Measurements from ENCODE around the gene PAX6. TPM values are rescaled to one million over a fixed set of nuclear protein-coding genes. Genes with fewer than 3 reads are reported as not detected.
"Not testable (repeated sequence)": the region's sequence is repeated elsewhere in the genome, so short reads cannot be mapped to it uniquely, and the experiment has no call there.

PAX6 gene
- total RNA-seq, 1 donor from 2014 or later: not detected

DNA sequence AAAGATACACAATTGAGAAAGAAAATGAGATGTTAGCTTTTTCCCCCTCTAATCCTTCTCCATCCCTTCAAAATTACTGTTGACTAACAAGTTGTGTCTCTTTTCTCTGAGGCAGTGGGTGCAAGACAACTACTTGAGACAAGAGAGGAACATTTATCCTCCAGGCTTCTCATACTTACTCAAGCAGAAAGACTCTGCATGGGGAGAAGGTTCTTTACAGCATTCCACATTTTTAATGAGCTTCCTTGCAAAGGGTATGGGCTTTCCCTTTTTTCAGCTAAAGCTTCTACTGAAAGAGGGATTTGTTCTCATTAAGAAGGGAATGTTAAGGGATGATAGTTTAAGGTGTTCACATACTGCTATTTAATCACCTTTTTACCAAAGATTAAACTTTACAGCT lies 47.8 kb downstream of the PAX6 start:
- H3K27ac Mint-ChIP-seq: no peak overlapping the region

DNA sequence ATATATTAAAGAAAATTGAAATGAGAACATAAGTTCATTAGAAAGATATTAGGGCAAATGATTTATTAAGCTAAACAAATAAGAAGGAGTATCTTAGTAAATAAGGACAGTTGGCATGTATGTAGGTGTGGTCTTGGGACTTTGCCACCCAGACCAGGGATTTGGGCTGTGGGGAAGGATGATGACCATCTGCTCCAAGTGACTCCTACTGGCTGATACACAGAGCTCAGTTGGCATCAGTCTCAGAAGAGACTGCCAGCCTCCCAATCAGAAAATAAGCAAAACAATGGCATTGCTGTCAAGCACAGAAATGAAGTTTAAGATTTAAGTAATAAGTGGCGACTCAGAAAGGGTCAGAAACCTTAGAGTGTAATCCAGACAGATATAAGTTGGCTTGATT lies 49.5 kb downstream of the PAX6 start:
- intact Hi-C loops (cut with micrococcal nuclease): no loop called here
- POLR2A ChIA-PET: no interaction called here
- Mint-ChIP-seq H3K36me3 (ENCODE audit: low read depth) (peaks cover 1% of the 10 kb centered on the region), H3K4me3 (no peak overlapping the region), H3K27ac (no peak overlapping the region), H3K27me3 (no peaks in the 10 kb centered on the region), H3K4me1 (no peaks in the 10 kb centered on the region), H3K9me3 (no peaks in the 10 kb centered on the region)
- CTCF ChIA-PET: no interaction called here
- no peak for DNase-seq
- TF ChIP-seq, protein P1, sequence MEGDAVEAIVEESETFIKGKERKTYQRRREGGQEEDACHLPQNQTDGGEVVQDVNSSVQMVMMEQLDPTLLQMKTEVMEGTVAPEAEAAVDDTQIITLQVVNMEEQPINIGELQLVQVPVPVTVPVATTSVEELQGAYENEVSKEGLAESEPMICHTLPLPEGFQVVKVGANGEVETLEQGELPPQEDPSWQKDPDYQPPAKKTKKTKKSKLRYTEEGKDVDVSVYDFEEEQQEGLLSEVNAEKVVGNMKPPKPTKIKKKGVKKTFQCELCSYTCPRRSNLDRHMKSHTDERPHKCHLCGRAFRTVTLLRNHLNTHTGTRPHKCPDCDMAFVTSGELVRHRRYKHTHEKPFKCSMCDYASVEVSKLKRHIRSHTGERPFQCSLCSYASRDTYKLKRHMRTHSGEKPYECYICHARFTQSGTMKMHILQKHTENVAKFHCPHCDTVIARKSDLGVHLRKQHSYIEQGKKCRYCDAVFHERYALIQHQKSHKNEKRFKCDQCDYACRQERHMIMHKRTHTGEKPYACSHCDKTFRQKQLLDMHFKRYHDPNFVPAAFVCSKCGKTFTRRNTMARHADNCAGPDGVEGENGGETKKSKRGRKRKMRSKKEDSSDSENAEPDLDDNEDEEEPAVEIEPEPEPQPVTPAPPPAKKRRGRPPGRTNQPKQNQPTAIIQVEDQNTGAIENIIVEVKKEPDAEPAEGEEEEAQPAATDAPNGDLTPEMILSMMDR (IDR thresholded peaks at IDR 0.05): no peak
- ATAC-seq (ENCODE audit: low read depth): no peak

More for the DNA sequence above, 47.8 kb downstream of the PAX6 start:
- H3K4me3 Mint-ChIP-seq: no peak overlapping the region
- no peaks in the 10 kb centered on the region for H3K4me1 Mint-ChIP-seq
- H3K36me3 Mint-ChIP-seq (ENCODE audit: low read depth): peaks cover 1% of the 10 kb centered on the region
- DNase-seq: no peak
- ChIA-PET POLR2A (no interaction called here), CTCF (no interaction called here)
- intact Hi-C loops (cut with micrococcal nuclease): no loop called here
- H3K27me3 Mint-ChIP-seq: no peaks in the 10 kb centered on the region
- TF ChIP-seq, protein P1 (IDR thresholded peaks at IDR 0.05): no peak
- ATAC-seq (ENCODE audit: low read depth): no peak
- no peaks in the 10 kb centered on the region for H3K9me3 Mint-ChIP-seq

DNA sequence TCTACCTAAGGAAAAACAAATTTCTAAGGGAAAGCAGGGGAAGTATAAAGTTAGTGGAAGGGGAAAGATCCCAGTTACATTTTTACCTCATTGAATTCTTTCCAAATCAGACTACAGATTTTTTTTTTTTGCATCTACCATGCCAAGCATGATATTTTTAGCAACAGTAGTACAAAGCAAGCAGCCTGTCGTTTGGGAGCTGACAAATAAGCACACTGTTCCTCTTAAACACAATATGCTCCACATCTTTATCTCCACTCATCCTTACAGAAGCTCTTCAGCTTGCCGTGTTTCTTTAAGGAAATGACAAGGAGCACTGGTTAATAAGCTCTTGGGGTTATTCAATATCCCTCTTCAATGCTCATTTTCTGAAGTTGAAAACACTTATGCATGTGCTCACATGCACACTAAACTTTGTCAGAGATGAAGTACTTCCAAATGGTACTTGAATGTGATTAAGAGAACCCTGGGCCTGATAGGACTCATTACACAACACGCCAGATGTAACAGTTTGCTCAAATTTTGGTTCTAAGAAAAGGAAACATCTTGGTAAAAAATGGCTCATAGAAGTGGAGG lies 53.8 kb downstream of the PAX6 start:
- ATAC-seq (ENCODE audit: low read depth): no peak
- ChIA-PET POLR2A (no interaction called here), CTCF (no interaction called here)
- no peak overlapping the region for H3K27ac Mint-ChIP-seq
- DNase-seq: no peak
- no peaks in the 10 kb centered on the region for H3K4me1 Mint-ChIP-seq
- no peak overlapping the region for H3K4me3 Mint-ChIP-seq
- TF ChIP-seq, protein P1 (IDR thresholded peaks at IDR 0.05): no peak
- H3K27me3 Mint-ChIP-seq: no peaks in the 10 kb centered on the region
- no peaks in the 10 kb centered on the region for H3K9me3 Mint-ChIP-seq
- intact Hi-C loops (cut with micrococcal nuclease): no loop called here
- peaks cover 3% of the 10 kb centered on the region for H3K36me3 Mint-ChIP-seq (ENCODE audit: low read depth)

DNA sequence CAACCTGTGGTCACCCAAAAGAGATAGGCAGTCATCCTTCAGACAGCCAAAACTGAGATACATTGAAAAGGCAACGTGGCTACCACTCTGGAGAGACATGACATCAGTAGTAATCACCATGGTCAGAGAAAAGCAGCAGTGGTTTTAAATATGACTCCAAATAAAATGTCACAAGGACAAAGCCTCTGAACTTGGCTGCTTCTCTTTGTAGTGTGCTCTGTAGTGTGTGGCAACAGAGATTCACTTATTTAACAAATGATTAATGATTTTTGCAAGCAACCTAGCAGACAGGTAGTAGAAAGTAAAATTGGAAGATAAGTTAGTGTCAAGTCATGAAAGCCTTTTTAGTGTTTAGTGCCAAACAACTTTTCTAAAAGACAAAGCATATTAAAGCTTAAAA lies 63.5 kb downstream of the PAX6 start:
- Mint-ChIP-seq H3K27me3 (no peaks in the 10 kb centered on the region), H3K27ac (no peak overlapping the region), H3K9me3 (peaks cover 4% of the 10 kb centered on the region), H3K36me3 (ENCODE audit: low read depth) (peaks cover 3% of the 10 kb centered on the region), H3K4me3 (no peak overlapping the region), H3K4me1 (no peaks in the 10 kb centered on the region)
- no peak for DNase-seq
- intact Hi-C loops (cut with micrococcal nuclease): no loop called here
- ChIA-PET POLR2A (no interaction called here), CTCF (no interaction called here)
- TF ChIP-seq, protein P1 (IDR thresholded peaks at IDR 0.05): no peak
- ATAC-seq (ENCODE audit: low read depth): no peak

DNA sequence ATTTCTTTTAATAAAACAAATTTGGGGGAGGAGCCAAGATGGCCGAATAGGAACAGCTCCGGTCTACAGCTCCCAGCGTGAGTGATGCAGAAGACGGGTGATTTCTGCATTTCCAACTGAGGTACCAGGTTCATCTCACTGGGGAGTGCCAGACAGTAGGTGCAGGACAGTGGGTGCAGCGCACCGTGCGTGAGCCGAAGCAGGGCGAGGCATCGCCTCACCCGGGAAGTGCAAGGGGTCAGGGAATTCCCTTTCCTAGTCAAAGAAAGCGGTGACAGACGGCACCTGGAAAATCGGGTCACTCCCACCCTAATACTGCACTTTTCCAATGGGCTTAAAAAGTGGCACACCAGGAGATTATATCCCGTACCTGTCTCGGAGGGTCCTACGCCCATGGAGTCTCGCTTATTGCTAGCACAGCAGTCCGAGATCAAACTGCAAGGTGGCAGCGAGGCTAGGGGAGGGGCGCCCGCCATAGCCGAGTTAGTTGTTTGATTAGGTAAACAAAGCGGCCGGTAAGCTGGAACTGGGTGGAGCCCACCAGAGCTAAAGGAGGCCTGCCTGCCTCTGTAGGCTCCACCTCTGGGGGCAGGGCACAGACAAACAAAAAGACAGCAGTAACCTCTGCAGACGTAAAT lies 70.3 kb downstream of the PAX6 start:
- H3K27ac Mint-ChIP-seq; H3K27me3 Mint-ChIP-seq; H3K4me1 Mint-ChIP-seq; ATAC-seq (ENCODE audit: low read depth); intact Hi-C loops (cut with micrococcal nuclease); CTCF ChIA-PET; H3K4me3 Mint-ChIP-seq; DNase-seq; POLR2A ChIA-PET: not testable (repeated sequence)
- peaks cover 13% of the 10 kb centered on the region for H3K9me3 Mint-ChIP-seq
- H3K36me3 Mint-ChIP-seq (ENCODE audit: low read depth): peaks cover 11% of the 10 kb centered on the region

DNA sequence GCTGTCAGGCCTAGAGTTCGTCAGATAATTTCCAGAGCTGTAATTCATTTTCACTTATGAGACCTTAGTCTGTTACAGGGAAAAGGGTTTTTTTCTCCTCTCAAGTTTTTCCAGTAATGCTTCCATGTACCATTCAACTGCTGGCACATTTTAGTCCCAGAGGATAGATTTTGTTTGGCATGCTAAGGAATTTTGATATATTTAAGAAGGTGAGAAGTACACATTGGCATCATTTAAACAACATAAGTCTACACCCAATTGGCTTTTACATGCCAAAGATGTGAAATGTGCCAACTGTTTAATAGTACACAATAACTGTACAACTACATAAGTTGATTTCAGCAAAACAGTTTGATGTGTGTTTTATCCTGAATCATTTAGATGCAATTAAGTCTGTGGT lies 71.0 kb downstream of the PAX6 start:
- TF ChIP-seq, protein P1 (IDR thresholded peaks at IDR 0.05): no peak
- ATAC-seq (ENCODE audit: low read depth) (no peak), DNase-seq (no peak)
- POLR2A ChIA-PET: no interaction called here
- intact Hi-C loops (cut with micrococcal nuclease): no loop called here
- Mint-ChIP-seq H3K27me3 (no peaks in the 10 kb centered on the region), H3K4me3 (no peak overlapping the region), H3K27ac (no peak overlapping the region), H3K9me3 (peaks cover 14% of the 10 kb centered on the region), H3K4me1 (no peaks in the 10 kb centered on the region), H3K36me3 (ENCODE audit: low read depth) (peaks cover 11% of the 10 kb centered on the region)
- CTCF ChIA-PET: no interaction called here

Data from activated B cell treated with CpG ODN at 0.5 μM for 24 hours (primary cell).